ENCODE measurements around the gene UXT.
"Not testable (repeated sequence)": the region's sequence is repeated elsewhere in the genome, so short reads cannot be mapped to it uniquely, and the experiment has no call there.

UXT gene, protein sequence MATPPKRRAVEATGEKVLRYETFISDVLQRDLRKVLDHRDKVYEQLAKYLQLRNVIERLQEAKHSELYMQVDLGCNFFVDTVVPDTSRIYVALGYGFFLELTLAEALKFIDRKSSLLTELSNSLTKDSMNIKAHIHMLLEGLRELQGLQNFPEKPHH

DNA sequence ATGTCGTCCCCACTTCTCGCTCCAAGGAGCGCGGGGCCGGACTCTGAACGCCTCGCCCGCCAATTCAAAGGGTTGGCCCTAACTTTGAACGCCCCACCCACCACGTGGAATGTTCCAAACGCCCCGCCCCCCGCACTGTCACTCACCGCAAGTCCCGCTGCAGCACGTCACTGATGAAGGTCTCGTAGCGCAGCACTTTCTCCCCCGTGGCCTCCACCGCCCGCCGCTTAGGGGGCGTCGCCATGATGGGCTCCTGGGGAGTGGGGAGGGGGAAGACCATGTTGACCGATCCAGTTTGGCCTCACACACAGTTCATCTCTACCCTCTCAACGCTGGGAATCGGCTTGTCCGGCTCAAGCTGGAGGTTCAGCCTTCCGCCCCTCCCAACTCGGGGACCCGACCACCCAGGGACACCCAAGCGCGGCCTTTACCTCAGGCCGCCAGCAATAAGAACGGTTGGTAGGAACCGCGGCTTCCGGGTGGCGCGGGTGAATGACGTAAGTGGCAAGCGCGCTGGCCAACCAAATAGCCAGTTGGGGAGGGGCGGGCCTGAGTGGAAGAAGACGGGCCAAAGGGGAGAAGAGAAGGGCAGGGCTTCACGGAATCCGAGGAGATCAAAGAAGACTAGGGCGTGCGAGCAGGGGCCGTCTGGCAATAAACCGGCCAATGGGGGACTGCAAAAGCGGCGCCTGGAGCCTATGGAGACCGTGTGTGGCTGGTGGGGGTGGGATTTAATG lies at the start of gene UXT:
Gene UXT (minus strand): TSS at position 497 of the 737 bp plus-strand sequence. CDS start 253 bp downstream, at position 244.
- DNase-seq = peak; percentile 91 to 93

DNA sequence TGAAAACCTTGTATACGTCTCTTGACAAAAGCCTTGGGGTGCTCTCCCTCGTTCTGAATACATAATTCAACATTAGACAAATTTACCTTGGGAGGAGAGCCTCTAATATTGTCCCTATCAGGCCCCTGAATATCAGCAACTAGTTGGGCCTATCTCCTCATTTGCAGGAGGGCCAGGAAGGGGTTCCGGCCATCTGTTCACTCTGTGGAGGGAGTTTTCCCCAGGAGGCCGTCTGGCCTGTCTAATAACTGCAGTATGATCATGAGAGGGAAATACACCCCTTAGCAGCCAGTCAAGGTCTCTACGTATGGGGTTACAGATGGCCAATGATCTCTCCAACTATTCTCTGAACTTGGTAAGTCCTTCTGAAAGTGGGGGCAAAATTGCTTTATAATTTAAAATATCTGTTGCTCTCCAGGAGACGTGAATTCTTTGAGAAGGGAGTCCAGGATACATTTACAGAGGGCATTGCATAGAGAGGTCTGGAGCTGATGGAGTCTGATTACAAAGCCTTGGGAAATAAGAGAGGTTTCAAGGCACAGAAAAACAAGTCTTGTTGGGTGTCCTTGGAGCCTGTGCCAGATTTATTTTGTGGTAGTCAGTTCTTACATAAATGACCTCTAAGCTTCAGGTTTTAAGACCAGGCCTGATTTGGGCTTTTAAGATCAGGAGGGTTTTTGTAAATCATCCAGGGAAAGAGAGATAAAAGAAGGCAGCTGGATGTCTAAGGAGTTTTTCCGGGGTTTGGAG lies 48.2 kb upstream of the UXT start:
- no peak for DNase-seq

DNA sequence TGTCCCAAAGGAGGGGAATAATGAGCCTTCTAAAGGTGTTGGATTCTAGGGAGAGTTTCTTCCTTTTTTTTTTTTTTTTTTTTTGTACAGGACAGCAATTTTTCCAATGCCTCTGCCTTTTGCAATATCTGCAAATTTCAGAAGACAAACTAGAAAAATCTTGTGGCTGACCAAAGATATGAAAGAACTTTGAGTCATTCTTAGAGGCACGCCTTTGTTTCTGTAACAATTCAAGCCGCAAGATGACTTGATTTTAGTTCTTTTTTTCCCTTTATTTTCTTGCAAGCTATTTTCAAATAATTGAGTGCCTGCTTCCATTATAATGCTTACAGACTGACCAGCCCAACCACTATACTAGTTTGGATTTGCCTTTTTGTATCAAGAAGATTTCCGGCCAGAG lies 47.6 kb upstream of the UXT start:
- DNase-seq = no peak

DNA sequence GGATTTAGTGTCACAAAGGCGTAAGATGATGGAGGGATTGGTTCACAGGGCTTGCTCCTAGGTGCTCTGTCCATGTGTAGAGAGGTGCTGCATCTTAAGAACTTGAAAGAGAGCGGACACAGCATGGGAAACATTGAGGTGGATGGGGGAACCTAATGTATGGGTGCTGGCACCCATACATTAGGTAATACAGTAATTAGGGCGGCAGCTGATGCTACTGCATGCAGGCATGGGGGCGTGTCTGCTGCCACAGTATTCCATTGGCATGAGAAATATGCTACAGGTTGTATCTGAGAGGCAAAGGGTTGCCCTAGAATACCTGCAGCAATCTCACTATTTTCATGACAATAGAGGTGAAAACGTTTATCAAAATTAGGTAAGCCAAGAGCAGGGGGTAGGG lies 45.8 kb upstream of the UXT start:
- DNase-seq = no peak

DNA sequence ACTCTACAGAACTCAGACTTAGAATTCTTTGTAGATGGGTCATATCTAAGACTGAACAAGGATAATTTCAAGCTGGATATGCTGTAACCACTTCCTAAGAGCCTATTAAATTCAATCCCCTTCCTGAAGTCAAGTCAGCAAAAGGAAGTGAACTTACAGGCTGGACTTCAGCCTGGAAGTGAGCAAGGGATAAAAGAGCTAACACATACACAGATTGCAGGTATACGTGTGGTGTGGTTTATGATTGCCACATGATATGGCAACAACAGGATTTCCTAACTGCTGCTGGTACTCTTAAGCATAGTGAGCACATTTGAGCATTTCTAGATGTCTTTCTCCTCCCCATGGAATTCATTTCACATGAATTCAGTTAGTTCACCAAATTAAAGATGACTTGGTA lies 38.2 kb upstream of the UXT start:
- no peak for DNase-seq

DNA sequence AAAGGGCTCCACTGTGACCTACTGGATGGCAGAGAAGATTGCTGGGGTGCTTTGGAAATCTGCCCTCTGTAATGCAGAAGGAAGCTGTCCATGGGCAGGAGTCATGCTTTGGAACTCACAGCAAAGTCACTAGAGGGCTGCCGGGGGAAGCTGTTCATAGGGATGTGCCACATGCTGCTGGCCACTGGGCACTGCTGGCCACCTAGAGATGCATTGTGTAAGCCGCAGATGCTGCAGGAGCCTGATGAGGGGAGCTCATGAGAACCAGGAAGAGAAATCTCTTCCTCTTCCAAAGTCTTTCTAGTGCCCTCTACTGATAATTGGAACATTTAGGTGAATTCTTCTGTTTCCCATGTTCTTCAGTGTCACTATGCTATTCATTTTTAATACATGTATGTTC lies 31.2 kb upstream of the UXT start:
- no peak for DNase-seq

DNA sequence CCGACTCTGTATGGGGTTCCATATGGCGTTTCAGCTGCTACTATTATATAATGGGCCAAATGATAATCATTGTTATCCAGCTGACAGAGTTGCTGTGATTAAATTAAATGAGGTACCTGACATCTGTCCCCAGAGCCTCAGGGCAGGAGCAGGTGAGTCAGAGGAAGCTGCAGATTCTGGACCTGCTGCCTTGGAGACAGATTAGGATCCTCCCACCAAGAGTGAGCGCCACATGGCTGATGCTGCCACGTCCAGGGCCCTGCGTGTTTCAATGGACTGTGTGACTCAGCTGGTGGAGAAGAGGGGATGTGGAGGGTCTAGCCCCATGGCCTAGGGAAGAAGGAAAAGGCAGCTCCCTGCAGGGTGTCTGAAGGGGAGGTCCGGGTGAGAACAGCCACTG lies 28.3 kb upstream of the UXT start:
- no peak for DNase-seq

DNA sequence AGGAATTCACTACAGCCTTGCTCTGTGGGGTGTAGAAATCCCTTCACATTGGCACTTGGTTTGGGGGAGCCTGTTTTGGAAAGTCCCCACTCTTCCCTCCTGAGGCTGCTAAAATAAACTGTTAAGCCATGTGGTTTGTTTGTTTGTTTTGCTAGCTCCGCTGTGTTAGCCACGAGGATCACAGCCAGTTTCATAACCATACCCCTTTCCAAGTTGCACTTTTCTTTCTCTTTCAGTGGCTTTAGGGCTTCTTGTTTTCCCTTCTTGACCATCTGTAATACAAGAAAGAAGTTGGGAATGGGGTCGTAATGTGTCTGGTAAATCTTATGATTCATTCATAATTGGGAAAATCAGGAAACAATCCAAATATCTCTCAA lies 24.8 kb upstream of the UXT start:
- no peak for DNase-seq

DNA sequence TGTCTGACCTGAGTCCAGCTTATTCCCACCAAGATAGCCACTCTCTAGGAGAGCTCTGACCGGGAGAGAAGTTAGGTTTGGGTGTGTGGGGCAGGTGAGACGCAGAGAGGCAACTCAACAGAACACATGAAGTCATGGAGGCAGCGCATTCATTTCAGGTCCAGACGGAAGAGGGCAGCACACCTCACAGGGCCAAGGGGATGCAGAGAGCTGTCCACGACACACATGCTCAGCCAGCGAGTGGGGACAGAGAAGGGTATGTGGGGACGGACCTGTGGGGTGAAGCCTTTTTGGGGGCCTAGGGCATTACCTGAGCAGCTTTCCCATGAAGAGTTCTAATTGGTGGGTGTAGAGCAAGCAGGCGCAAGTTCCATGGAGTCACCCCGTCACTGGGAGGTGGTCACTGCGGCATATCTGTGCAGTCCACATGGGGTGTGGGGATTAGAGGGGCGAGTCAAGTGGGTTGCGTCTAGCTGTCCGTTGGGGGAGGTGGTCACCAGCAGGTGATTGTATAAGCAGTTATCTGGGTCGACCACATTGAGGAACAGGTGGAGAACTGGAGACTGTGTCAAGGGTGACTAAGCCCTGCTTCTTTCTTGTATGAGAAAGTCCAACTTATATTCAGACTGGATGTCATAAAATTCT lies 24.3 kb upstream of the UXT start:
- DNase-seq = no peak

DNA sequence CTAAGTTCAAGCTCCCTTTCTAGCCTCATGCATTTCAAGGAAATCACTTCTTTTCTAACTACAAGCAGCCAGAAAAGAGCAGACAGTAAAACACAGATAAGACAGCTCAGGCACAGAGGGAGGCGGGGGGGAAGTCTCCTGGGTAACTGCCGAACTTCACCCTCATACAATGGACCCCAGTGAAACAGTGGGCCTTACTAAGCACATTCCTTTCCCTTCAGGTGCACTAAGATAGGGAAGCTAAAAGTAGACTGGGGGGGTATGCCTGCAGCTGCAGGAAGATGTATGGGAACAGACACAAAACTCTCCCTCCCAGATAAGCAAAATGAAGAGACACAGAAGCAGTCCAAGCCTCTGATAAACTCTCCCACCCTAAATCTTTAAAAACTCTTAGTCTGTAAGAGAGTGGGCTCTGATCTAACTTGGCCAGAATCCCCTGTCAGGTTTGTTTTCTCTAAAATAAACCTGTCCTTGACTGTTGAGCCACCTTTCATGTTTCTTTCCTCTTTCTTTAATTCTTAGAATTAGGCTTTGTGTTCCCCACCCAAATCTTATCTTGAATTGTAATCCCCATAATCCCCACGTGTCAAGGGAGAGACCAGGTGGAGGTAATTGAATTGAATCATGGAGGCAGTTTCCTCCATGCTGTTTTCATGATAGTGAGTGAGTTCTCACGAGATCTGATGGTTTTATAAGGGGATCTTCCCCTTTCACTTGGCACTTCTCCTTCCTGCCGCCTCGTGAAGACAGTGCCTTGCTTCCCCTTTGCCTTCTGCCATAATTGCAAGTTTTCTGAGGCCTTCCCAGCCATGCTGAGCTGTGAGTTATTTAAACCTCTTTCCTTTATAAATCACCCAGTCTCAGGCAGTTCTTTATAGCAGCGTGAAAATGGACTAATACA lies 17.2 kb upstream of the UXT start:
- DNase-seq = not testable (repeated sequence)

DNA sequence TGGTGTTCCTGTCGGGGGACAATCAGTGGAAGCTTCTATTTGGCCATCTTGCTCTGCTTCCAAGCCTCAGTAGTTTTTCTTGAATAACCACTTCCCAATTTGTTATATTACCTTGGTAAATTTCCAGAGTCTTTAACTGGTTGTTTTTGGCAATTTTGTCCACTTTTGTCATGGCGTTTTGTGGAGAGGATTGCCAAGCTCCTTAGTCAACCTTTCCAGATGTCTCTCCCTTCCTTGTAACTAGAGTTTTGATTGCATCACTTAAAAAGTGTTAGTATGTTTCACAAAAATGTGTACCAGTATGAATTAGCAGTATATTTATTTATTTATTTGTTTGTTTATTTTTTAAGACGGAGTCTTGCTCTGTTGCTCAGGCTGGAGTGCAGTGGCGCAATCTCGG lies 15.8 kb upstream of the UXT start:
- DNase-seq = no peak

DNA sequence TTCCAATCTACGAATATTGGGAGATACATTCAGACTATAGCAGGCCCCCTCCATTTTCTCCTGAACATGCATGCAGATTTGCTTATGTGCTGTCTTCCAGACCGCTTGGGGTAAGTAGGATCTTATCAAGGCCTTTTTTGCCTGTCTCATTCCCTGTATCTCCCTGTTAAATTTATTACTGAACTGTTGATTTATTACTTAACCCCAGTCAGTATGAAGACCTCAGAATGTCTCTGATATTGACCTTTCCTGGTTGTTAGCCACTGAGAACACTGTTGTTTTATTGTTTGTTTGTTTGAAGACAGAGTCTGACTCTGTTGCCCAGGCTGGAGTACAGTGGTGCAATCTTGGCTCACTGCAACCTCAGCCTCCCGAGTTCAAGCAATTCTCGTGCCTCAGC lies 6.8 kb upstream of the UXT start:
- DNase-seq = not testable (repeated sequence)

DNA sequence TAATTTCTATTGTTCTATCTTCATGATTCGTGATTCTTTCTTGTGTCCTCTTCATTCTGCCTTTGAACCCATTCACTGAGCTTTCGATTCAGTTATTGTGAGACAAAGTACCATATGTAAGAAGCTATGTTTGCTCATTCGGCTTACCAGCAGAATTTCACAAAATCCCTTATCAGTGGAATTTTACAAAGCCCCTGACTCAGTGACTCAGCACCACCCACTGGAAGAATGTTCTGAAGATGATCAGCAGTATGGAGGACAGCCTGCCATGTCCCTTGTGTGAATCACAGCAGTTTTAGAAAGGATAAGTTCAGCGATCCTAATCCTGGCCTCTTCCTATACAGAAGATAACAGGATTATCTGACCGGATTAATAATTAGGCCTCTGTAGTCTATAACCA lies 5.8 kb upstream of the UXT start:
- DNase-seq = no peak

DNA sequence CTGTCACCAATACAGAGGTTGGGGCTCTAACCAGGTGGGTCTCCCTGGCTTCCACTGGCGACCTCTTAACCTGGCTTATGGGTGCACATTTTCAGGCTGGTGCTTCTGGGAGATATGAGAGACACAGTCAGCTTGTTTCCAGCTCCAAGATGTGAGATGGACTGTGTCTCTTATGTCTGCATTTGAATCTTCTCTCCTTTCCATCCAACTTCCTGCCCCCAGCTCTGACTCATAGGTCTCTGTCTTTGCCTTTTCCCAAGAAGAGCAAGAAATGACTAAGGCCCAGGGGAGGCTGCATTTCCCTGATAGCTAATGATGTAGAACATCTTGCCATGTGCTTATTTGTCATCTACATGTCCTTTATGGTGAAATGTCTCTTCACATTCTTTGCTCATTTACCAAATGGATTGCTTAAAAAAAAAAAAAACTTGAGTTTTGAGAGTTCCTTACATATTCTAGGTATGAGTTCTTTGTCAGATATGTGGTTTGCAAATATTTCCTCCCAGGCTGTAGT lies 3.2 kb upstream of the UXT start:
- peak; percentile 48 to 58 for DNase-seq

DNA sequence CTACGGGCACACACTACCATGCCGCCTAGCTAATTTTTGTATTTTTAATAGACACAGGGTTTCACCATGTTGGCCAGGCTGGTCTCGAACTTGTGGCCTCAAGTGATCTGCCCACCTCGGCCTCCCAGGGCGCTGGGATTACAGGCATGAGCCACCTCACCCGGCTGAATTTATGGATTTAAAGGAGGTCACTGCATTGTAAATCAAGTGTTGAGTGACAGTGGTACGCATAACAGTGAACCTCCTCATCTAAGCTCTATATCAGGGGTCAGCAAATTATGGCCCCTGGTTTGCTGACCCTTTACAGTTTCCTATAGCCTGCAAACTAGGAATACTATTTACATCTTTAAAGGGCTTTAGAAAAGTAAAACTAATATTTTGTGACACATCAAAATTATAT lies 2.6 kb upstream of the UXT start:
- no peak for DNase-seq

DNA sequence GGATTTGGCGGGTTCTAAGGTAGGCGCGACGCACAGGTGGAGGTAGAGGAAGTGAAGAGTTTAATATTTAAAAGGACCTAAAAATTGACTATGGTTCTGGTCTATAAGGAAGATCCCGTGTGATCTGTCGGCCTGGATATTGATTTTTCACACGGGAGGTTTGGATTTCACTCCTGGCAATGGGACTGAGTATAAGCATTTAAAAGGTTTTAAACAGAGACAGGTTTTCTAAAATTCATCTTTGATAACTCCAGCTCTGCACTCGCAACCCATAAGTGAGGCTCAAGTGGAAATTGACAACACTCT lies 394 bp upstream of the UXT start:
- no peak for DNase-seq

DNA sequence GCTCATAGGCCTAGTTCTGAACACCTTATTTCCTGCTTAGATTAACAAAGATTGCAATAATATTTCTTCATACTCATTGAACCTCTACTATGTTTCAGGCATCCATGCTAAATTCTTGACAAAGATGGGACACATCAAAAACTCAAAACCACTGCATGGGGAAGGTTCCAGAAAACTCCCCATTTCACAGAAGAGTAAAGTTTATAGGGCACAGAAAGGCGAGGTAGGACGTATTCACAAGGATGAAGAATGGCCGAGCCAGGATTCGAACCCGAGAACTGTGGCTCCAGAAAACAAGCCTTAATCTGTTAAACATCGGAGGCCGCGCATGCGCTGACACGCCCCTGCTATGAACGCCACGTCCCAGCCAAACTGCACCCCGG lies 688 bp downstream of the UXT start:
- no peak for DNase-seq

DNA sequence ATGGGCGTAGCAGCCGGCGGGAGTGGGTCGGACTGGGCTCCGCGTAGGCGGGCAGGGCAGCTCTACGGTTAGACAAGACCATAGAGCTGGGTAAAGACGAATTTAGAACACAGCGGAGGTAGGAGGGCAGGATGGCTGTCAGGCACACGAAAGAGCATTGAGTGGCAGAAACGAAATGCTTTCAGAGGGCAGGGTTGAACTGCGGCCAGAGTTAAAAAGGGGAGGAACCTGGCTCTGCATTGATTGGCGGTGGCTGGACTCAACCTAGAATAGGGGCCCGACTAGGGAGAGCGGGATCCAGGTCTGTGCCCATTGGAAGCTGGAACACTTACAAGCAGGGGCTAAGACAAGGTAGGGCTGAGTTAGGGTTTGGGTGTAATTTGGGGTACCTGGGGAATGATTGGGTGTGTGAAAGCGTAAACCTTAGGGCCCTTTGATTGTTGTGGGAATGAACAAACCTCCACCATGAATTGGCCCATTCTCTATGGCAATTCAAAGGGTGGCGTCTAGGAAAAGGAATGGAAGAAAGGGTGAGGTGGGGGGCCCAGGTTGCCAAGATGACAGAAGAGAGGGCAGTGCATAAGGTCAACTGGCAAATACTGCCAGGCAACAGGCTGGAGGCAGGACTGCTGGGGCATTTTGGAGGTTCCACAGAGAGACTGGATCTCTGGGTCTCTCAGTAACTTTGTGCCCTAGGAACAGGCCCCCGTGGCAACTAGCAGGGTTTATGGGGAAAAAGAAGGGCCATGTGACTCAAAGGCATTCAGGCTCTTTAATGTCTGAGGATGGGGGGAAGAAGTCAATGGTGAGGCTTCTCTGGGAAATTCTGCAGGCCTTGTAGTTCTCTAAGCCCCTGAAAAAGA lies 7.7 kb downstream of the UXT start:
- no peak for DNase-seq

DNA sequence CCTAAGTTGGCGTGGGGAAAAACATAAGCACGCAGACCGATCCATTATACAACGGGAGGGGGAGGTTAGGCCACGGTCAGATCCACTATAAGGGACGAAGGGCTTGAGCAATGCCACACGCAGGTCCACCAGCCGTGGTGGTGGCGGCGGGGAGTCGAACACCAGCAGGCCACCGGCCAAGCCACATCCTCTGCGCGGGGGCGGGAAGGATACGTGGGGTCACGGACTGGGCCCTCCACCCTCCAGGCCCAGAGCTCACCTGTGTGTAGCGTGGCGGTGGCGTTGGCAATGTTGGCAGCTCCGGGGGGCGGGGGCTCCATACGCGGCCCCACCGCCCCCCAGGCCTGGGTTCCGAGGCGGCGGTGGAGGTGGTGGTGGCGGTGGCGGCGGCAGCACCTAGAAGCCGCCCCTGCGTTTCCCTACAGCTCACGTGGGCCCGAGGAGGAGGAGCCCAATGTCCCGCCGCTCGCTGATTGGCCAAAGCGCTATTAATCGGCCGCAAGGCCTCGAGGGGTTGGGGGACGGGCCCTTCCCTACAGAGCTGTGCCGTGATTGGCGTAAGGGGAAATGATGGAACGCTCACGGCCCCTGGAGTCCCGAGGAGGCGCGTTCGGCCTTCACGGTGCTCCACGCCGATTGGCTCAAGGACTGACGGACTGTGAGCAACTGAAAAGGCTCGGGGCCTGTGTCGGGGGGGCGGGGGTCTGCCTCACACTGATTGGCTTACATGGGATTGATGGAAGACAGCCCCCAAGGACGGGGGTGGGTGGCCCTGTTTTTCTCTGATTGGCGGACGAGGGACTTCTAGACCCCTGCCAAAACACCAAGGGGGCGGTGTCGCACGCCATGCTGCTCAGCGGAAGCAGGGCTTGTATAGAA lies 8.6 kb downstream of the UXT start, which contains the start of gene ELK1:
Gene ELK1 (minus strand): TSS at position 400 of the 879 bp plus-strand sequence. CDS start 9,122 bp downstream, outside the sequence.
- DNase-seq = peak; percentile 85

DNA sequence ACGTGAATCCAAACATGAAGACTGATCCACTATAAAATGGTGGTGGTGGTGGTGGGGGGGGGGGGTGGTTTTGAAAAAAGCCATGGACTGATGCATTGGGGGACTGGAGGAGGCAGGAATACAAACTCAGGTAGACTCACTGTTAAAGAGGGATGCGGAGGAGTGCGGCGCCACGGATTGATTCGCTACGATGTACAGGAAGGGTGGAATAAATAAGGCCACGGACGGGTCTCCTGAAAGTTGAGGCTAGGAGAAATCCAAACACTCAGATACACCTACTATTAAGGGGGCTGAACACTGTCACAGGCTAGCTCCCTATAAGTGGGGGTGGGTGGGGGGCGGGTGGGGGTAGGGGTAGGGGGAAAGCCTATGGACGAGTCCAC lies 9.2 kb downstream of the UXT start:
- no peak for DNase-seq

DNA sequence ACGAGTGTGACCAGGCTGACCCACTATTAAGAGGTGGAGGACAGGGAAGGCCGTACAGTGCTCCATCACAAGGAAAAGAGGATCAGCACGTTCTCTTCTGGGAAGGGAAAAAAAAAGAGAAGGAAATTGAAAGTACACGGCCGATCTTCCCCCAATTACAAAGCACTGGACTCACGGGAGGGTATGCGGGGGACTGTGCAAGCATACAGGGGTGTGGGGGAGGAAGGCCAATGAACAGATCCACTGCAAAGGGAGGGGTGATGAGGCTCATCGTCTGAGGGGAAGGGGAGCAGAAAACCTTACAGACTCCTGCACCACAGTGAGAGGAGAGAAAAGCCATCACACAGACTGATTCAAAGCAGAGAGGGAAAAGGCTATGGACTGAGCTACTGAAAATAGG lies 9.7 kb downstream of the UXT start:
- DNase-seq = no peak
